DMS79 treated with DMSO at 0.1 percent for 48 hours (cell line): ENCODE measurements around the gene SLC43A3.
"Not testable (repeated sequence)": the region's sequence is repeated elsewhere in the genome, so short reads cannot be mapped to it uniquely, and the experiment has no call there.

ENCODE experiments used
- DNase-seq: peaks from one replicate; lab custom pipeline; 2025; lab: John Stamatoyannopoulos, UW

Gene SLC43A3

DNA sequence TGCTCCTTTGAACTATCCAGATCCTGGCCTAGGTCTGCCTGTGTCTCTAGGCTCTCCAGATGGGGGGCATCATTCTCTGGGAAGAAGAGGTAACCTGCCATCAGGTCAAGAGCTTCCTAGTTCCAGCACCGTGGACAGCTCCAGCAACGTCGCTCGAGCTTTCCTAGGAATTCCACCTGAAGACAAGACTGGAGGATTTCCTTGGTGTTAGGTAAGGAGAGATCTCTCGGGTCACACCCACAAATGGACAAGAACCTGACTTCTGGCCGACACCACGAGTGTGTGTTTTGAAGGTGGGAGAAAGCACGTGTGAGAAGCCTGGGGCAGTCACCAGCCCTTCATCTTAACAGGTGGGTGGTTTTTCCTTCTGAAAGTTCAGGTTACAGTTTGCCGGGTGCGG, 47.2 kb downstream of the SLC43A3 start:
- DNase-seq: no peak

DNA sequence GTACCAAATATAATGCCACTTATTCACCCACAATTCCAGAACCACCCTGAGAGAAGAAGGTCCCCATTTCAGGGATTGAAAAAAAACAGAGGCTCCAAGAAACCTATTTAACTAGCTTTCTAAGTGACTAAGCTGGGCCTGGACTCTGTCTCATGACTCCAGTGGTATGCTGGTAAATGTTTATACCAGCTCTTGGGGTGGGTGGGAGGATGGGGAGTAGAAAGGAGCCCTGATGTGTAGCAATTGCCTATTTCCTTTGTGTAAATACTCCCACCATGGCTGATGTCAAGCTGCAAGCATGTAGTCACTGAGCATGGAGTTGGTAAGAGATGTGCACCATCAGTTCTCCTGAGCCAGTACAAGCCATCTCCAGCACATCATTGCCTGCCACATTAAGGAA, 48.7 kb downstream of the SLC43A3 start:
- no peak for DNase-seq

DNA sequence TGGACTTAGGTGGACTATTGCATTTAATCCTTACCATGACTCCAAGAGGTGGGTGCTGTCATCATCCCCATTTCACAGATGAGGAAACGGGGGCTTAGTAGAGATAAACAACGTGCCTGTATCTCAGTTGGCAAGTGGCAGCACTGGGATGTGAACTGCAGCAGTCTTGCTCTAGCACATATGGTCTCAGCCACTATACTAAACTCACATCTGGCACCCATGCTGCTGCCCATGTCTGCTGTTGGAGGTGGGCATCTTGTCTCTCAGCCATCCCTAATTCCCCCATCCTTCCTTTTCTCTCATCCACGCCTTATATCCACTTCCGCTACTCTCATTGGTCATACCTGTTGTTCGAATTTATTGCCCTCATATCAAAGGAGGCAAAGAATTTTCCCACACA, 49.8 kb downstream of the SLC43A3 start:
- no peak for DNase-seq

DNA sequence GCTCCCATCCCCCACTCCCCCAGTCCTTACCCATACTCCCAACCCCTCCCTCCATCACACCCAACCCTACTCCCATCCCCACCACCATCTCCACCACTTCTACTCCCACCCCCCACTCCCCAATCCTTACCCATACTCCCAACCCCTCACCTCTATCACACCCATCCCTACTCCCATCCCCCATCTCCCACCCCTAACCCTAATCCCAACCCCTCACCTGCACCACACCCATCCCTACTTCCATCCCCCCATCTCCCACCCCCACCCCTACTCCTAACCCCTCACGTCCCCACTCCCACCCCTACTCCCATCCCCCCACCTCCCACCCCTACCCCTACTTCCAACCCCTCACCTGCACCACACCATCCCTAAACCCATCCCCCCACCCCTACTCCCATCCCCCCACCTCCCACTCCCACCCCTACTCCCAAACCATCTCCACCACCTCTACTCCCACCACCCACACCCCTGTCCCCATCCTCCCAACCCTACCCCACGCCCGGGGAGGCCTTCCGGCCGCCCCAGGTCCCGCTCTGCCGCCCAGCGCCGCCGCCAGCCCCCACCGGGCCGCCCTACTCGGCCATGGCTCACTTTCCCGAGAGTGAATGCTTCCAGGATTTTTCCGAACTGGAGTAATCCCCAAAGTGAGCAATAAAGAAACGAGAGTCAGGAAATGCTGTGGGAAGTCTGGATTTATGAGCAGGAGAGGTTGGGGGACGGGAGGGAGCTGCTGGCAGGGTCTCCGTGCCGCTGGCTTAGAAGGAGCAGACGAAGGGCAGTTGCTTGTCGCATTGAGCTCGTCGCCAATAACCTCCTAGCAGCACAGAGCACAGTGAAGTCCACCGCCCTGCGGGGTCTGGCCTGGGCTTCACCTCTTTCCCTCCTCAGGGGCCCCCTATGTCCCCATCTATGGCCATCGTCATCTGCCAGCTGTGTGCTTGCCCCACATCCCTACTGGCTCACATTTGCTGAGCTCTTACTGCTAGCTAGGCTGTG, 50.5 kb downstream of the SLC43A3 start:
- no peak for DNase-seq

DNA sequence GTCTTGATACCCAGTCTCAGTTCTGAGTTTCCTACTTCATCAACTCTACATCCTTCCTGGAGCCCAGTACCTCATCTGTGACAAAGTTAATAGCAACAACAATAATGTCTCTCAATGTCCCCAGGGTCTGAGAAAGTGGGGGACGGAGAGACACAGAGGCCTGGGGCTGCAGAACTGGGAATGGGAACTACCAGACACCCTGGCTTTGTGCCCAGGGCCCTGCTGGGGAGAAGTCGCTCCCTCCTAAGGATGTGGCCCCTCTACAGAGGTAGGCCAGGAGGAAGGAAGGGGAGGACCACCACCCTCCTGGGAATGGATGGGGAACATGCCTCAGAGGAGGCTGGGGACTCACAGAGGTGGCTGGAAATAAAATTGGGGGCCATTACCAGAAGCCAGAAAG, 51.4 kb downstream of the SLC43A3 start:
- no peak for DNase-seq

DNA sequence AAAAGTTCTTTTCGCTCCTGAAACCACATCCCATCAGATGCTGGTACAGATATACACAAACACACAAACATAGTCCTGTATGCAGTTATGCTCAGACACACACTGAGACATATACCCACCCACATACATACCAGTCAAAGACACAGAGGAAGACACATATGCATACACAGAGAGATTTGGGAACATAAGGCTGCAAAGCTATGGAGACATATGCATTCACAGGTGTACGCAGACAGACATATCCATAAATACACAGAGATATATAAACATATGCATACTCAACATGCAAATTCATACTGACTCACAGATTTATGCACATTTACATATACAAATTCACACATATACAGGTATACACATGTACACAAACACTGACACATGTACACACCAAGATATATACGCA, 52.0 kb downstream of the SLC43A3 start:
- no peak for DNase-seq

DNA sequence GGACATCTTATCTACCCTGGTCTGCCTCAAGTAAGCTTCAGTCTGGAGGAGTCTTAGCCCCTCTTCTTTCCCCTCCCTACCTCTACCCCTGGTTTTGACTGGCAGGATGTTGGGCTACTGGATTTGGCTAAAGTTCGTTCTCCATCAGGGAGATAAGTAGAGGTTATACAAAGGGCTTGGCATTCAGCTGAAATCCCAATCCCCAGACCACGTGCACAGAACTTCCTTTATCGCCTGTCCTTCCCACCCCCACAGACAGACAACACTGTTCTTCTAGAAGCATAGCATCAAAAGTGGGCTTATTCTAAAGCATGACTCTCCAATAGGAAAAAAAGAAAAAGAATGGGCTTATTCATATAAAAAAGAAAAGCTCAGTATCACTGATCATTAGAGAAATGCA, 53.8 kb downstream of the SLC43A3 start:
- DNase-seq: no peak

DNA sequence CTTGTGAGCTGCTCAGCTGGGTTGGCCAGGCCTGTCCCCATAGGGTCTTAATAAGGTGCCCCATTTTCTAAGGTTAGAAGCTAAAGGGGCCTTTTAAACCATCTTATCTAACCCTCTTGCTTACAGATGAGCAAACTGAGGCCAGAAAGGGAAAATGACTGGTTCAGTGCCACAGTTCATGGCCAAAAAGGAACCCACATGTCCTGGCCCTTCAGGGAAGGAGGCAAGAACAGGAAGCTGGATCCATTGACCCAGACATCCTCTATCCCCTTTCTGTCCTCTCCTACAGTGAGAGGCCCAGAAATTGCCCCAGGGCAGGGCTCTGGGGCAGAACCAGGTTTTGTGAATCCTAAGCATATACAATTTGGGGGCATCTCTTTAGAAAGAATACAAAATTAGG, 56.0 kb downstream of the SLC43A3 start:
- DNase-seq: no peak

DNA sequence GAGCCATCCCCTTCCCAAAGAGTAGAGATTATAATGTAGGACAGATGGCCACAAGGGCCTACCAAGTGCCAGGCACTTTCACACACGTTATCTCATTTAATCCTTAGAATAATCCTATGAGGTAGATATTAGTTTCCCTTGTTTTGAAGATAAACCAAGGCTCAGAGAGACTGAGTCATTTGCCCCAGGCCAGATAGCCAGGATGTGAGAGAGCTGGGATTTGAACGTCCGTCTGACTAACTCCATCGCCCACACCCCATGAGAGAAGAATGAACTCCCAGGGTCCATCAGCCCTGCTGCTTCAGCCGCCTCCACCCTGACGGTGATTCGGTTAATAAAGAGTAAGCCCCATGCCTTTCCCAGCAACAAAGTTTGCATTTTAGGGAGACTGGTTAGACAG, 56.7 kb downstream of the SLC43A3 start:
- no peak for DNase-seq

DNA sequence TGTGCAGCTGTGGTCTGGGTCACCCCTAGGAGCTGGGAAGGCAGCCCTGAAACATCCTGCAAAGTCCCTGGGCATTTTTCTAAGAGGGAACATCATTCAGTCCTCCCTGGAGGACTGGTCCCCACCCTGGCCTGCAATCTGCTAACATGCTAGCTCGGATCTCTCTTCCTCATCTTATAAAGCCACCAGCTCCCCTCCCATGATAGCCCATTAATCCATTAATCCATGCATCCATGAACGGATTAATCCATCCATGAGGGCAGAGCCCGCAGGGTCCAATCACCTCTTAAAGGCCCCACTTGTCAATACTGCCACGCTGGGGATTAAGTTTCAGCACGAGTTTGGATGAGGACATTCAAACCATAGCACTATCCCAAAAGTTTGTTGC, 58.1 kb downstream of the SLC43A3 start:
- DNase-seq: no peak

DNA sequence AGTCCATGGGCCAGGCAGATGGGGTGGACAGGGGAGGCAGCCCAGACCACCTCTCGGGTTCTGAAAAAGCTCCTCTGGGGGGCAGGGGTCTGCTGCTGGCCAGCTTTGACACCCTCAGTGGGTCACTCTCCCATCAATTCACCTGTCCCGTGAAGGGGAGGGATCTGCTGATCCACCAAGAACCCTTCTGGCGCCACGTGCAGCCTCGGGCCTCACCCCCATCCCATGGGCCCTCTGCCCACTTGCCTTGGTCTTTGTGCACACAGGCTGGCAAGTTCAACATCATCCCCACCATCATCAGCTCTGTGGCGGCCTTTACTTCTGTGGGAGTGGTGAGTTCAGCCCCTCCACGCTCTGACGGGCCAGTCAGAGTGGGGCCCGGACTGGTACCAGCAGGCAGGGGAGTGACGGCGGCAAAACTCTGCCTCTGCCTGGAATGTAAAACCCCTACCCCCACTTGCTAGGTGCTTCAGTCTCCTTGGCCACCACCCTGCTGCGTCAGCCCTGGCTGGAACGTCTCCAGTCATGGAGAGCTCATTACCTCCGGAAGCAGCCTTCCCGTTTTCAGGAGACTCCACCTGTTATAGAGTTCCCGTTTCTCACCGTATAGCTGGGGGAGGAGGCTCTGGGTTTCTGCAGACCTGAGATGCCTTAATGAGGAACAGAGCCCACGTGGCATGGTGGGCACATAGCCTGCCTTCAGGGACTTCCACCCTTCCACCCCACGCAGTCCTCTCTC, 58.6 kb downstream of the SLC43A3 start:
- peak; percentile 23 for DNase-seq

DNA sequence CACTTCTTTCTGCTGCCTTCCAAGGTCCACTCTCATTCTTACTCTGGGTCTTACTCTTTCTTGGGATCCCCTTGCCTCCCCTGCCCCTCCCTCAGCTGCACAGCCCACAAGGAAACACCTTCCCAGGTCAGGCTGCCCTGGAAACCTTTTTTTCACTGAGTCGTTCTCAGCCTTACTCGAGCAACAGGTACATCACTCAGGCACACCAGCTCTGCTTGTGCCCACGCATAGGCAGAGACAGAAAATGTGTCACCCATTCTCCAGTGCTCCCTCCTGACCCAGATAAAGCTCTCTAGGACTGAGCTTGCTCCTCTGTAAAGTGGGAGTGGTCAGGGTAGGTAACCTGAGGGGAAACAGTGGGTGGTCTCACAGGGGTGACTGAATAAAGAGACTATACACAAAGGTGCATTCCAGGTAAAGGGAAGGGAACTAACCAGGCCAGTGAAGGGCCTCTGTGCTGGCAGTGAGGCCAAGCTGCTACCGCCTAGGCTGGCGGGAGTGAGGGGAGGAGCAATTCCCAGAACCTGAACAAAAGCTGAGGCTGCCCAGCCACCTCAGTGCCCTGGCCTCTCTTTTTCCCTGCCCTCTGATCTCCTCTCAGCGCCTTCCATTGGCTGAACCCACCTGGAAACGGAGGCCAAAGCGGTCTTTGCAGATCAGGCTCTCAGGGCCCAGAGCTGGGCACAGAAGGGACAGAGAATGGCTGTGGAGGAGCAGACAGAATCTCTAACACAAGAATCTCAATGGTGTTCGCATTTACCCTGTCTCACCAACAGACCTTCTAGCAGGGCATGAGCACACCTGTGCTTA, 61.9 kb downstream of the SLC43A3 start:
- DNase-seq: no peak

DNA sequence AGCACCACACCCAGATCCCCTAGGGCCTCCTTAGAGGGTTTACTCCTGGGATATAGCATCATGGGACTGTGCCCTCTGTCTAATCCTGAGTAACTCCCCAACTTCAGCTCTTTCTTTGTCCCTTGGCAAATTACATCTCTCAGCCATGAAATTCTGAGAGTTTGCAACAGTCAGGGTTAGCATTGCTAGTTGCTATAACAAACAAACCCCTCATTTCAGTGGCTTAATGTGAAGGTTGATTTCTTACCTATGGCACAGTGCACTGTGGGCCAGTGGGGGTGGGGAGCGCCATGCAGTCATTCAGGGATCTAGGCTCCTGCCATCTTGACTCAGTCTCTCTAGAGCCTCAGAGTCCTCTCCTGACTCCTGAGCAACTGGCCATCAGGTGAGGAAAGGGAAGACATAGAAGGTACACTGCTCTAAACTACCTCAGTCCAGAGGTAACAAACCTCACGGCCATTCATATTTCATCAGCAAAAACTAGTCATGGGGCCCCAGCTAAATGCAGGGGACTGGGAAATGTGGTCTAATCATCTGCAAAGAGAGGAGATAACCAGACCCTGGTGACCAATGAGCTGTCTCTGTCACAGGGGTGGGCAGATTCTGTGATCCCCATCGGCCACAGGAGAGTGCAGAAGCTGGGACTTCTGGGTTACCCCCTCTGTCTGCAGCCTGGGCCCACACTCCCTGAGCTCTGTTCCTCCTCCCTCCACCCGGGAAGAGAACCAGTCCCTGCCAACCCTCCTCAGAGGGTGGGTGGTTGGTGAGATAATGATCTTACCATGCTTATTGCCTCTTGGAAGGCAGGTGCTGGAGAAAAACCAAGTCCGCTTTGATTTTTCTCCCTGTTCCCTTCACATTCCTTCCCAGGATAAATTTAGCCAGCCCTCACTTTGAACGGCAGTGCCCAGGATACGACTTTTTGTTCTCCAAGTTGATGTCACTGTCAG, 63.5 kb downstream of the SLC43A3 start:
- no peak for DNase-seq

DNA sequence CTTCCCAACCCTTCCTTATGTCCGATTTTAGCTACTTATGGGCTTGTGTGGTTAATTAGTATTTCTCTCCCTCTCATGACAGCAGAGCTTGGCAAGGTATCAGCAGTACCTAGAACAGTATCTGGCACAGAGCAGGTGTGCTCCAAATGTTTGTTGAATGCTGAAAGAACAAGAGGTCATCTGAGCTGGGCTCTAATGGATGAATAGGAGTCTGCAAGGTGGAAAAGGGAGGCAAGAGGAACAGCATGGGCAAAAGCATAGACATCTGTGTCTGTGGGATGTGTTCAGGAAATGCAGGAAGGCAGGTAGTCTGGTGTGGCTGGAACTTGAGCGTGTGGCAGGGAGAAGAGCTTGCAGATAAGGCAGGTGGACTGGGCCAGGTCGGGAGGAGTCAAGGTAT, 65.0 kb downstream of the SLC43A3 start:
- no peak for DNase-seq

DNA sequence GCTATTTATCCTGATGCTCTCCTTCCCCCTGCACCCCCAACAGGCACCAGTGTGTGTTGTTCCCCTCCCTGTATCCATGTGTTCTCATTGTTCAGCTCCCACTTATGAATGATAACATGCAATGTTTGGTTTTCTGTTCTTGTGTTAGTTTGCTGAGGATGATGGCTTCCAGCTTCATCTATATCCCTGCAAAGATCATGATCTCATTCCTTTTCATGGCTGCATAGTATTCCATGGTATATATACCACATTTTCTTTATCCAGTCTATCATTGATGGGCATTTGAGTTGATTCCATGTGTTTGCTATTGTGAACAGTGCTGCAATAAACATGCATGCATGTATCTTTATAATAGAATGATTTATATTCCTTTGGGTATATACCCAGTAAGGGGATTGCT, 65.5 kb downstream of the SLC43A3 start:
- not testable (repeated sequence) for DNase-seq

DNA sequence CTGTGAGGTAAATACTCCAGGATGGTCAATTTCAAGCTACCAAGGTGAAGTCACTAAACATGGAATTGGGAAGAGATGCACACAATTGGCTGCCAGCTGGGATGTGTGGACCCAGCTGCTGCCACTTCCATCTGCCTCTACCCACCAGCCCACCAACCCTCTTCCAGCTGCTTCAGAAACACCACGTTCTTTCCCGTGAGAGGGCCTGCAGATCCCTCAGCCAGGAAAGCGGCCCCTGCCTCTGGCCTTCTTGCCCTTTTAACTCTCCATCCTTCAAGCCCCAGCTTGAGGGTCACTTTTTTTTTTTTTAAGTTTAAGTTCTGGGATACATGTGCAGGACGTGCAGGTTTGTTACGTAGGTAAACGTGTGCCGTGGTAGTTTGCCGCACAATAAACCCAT, 65.9 kb downstream of the SLC43A3 start:
- no peak for DNase-seq

DNA sequence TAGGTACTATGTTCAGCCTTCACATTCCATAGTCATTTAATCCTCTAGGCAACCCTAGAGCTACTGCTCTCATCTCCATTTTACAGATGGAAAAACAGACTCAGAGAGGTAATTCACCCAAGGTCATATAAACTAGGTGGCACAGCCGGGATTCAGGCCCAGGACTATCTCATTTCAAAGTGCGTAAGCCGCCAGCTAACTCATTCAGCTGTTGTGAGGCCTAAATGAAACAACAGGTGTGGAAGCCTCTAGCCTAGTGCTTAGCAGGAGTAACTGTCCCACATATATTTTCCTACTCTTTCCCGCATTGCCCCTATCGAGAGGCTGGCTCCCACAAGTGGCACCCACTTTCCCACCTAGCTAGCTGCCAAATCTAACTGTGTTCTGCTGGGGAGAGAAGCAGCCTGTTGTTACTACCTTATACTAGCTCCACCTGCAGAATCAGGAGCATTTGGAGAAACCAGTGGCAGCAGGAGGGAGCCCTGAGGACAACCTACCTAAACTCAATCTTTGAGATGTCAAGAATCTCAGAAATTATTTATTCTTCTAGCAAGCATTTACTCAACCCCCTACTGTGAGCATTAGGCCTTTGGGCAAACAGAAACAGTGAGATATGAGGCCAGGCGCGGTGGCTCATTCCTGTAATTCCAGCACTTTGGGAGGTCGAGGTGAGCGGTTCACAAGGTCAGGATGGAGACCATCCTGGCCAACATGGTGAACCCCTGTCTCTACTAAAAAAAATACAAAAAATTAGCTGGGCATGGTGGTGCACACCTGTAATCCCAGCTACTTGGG, 66.8 kb downstream of the SLC43A3 start:
- DNase-seq: no peak

DNA sequence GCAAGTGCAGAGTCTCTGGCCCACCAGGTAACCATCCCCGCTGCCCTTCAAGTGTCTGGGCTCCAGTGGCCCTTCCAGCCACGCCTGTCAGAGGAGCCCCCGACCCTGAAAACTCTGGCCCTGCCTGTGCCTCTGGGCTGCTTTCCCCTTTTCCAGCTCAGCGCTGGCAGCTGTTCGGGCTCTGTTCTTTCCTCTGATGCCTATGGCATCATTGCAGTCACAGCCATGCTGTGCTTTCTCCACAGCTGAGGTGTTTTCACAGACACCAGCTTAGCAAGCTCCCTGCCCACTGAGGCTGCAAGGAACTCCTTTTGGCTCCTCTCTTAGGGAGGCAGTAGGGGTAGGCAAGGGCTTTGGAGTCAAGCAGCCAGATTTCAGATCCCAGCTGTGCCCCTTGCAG, 67.5 kb downstream of the SLC43A3 start:
- no peak for DNase-seq

DNA sequence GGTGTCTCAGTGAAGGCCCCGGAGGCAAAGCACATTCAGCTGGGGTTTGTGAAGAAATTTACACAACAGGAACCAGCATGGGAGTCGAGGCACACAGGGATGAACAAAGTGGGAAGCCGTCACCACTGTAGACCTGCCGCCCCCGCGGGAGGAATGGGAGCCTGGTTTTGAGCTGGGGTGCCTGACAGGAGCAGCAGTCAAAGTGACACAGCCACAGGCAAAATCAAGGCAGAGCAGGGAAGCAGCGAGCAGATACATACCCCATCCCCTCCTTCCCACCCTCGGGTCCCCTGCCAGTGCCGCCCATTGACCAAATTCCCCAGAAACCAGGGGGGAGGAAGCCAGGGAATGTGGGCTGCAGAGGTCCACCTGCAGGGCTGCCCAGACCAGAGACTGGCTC, 67.9 kb downstream of the SLC43A3 start:
- DNase-seq: no peak

DNA sequence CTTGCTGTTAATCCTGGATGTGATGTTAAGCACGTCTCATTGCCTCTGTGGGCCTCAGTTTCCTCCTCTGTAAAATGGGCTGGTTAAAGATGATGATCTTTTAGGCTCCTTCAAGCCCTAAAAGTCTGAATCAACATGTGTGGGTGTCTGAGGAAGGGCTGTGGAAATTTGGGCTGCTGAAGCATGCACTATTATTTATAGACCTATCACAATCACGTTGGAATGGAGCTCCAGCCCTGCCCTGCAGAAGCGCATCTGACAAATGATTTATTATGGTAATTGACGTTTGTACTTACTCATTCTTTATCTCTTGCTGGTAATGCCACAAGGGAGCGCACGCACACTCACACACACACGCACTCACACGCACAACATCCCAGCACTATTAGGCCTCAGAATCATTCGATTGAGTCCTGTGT, 68.4 kb downstream of the SLC43A3 start:
- DNase-seq: no peak
